ENCODE results near the gene ADGRV1. TPM values are rescaled to one million over a fixed set of nuclear protein-coding genes. Genes with fewer than 3 reads are reported as not detected.

The ADGRV1 gene
- total and polyA plus RNA-seq, 9 of the 15 experiments (the other 6 are each of a cell fraction or from before 2014, with no cell fraction given), result 21.7 to 156 (median 58.2) TPM

GRCh38 chr5:90709323-90710155, 150.9 kb downstream of the ADGRV1 start (continued):
- TF ChIP-seq REST (IDR thresholded peaks at IDR 0.05; ENCODE audit: borderline replicate concordance), result peak; percentile 76
- no peak for TF ChIP-seq REST (CRISPR knock-in tag; IDR thresholded peaks at IDR 0.05; ENCODE audit: low read depth)
- no peak for TF ChIP-seq DLX4 (CRISPR knock-in tag; IDR thresholded peaks at IDR 0.05)
- no peak for TF ChIP-seq ZNF512 (tag; IDR thresholded peaks at IDR 0.05)
- TF ChIP-seq XRCC3 (IDR thresholded peaks at IDR 0.05), result no peak
- no peak for TF ChIP-seq C11orf30 (IDR thresholded peaks at IDR 0.05; ENCODE audit: low read depth)
- TF ChIP-seq GTF3C2 (IDR thresholded peaks at IDR 0.05; ENCODE audit: borderline replicate concordance, extremely low read depth, insufficient read length), result no peak
- TF ChIP-seq, protein P1, sequence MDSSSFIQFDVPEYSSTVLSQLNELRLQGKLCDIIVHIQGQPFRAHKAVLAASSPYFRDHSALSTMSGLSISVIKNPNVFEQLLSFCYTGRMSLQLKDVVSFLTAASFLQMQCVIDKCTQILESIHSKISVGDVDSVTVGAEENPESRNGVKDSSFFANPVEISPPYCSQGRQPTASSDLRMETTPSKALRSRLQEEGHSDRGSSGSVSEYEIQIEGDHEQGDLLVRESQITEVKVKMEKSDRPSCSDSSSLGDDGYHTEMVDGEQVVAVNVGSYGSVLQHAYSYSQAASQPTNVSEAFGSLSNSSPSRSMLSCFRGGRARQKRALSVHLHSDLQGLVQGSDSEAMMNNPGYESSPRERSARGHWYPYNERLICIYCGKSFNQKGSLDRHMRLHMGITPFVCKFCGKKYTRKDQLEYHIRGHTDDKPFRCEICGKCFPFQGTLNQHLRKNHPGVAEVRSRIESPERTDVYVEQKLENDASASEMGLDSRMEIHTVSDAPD (CRISPR knock-in tag; IDR thresholded peaks at IDR 0.05), result no peak
- TF ChIP-seq CSDE1 (IDR thresholded peaks at IDR 0.05), result no peak

Measured in K562 (cell line).